ENCODE measurements around the gene C4orf36. TPM values are rescaled to one million over a fixed set of nuclear protein-coding genes. Genes with fewer than 3 reads are reported as not detected.
"Not testable (repeated sequence)": the region's sequence is repeated elsewhere in the genome, so short reads cannot be mapped to it uniquely, and the experiment has no call there.

The C4orf36 gene
- polyA plus RNA-seq, 3 donors = 0.94 to 2.6 (median 1.9) TPM

GRCh38 chr4:86917212-86918039 lies 25.2 kb upstream of the C4orf36 start:
- DNase-seq (ENCODE audit: low read depth in 3 of 3, low spot score in 2 of 3) = no peak

GRCh38 chr4:86916392-86916791 lies 24.2 kb upstream of the C4orf36 start:
- no peak for DNase-seq (ENCODE audit: low read depth in 3 of 3, low spot score in 2 of 3)

GRCh38 chr4:86910820-86911684 lies 18.8 kb upstream of the C4orf36 start:
- DNase-seq (ENCODE audit: low read depth in 3 of 3, low spot score in 2 of 3) = no peak

- no peak for DNase-seq (ENCODE audit: low read depth in 3 of 3, low spot score in 2 of 3)
These were observed 18.1 kb upstream of the C4orf36 start for GRCh38 chr4:86910369-86910768.

- DNase-seq (ENCODE audit: low read depth in 3 of 3, low spot score in 2 of 3) = no peak
These were observed 17.5 kb upstream of the C4orf36 start for GRCh38 chr4:86909546-86910295.

GRCh38 chr4:86908251-86908657 lies 16.0 kb upstream of the C4orf36 start:
- no peak for DNase-seq (ENCODE audit: low read depth in 3 of 3, low spot score in 2 of 3)

- no peak for DNase-seq (ENCODE audit: low read depth in 3 of 3, low spot score in 2 of 3)
These were observed 9.6 kb upstream of the C4orf36 start for GRCh38 chr4:86901864-86902263.

- DNase-seq (ENCODE audit: low read depth in 3 of 3, low spot score in 2 of 3) = no peak
These were observed 6.3 kb upstream of the C4orf36 start for GRCh38 chr4:86898562-86898961.

GRCh38 chr4:86896596-86896995 lies 4.4 kb upstream of the C4orf36 start:
- DNase-seq (ENCODE audit: low read depth in 3 of 3, low spot score in 2 of 3) = no peak

- no peak for DNase-seq (ENCODE audit: low read depth in 3 of 3, low spot score in 2 of 3)
These were observed 3.7 kb upstream of the C4orf36 start for GRCh38 chr4:86895692-86896488.

- no peak for DNase-seq (ENCODE audit: low read depth in 3 of 3, low spot score in 2 of 3)
These were observed 2.2 kb upstream of the C4orf36 start for GRCh38 chr4:86894455-86894854.

- no peak for DNase-seq (ENCODE audit: low read depth in 3 of 3, low spot score in 2 of 3)
These were observed 914 bp upstream of the C4orf36 start for GRCh38 chr4:86893136-86893535.

GRCh38 chr4:86892636-86892960 lies 376 bp upstream of the C4orf36 start:
- DNase-seq (ENCODE audit: low read depth in 3 of 3, low spot score in 2 of 3) = no peak

GRCh38 chr4:86890790-86891189 lies 1.4 kb downstream of the C4orf36 start:
- no peak for DNase-seq (ENCODE audit: low read depth in 3 of 3, low spot score in 2 of 3)

- no peak for DNase-seq (ENCODE audit: low read depth in 3 of 3, low spot score in 2 of 3)
These were observed 12.6 kb downstream of the C4orf36 start for GRCh38 chr4:86879641-86880040.

- DNase-seq (ENCODE audit: low read depth in 3 of 3, low spot score in 2 of 3) = no peak
These were observed 13.6 kb downstream of the C4orf36 start for GRCh38 chr4:86878640-86879039.

GRCh38 chr4:86876894-86877685 lies 15.1 kb downstream of the C4orf36 start:
- no peak for DNase-seq (ENCODE audit: low read depth in 3 of 3, low spot score in 2 of 3)

GRCh38 chr4:86875436-86875835 lies 16.8 kb downstream of the C4orf36 start:
- not testable (repeated sequence) for DNase-seq (ENCODE audit: low read depth in 3 of 3, low spot score in 2 of 3)

GRCh38 chr4:86872135-86872534 lies 20.1 kb downstream of the C4orf36 start:
- no peak for DNase-seq (ENCODE audit: low read depth in 3 of 3, low spot score in 2 of 3)

All from right renal cortex interstitium (tissue), 3 donors.